ENCODE results near the gene SEC14L5. TPM values are rescaled to one million over a fixed set of nuclear protein-coding genes. Genes with fewer than 3 reads are reported as not detected.

Gene SEC14L5
- total and polyA plus RNA-seq, 2 experiments from 2014 or later = 2.6 to 5.9 TPM

DNA sequence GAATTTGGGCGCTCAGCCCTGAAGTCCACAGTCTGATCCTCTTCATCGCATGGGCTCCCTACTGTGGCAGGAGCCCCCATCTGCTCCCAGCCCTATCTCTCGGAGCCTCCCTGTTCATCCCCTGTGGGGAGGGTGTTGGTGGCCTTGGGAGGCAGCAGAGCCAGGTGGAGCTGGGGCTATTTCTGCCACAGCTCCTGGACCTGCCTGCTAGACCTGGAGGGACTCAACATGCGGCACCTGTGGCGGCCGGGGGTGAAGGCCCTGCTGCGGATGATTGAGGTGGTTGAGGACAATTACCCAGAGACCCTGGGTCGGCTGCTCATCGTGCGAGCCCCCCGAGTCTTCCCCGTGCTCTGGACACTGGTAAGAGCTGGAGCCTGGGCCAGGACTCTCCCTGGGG lies 45.1 kb downstream of the SEC14L5 start:
- Histone ChIP-seq H3K4me2 (no peak overlapping the region), H2AFZ (no peak overlapping the region), H3K36me3 (ENCODE audit: insufficient read depth) (no peaks in the 10 kb centered on the region), H3K27ac (ENCODE audit: low read depth) (no peak overlapping the region), H3K79me2 (replicated peaks; ENCODE audit: insufficient read depth) (no peaks in the 10 kb centered on the region), H4K20me1 (replicated peaks; ENCODE audit: insufficient read depth) (0 out of 2 replicates have a peak, but pooled peaks cover 3% of the 10 kb centered on the region), H3K4me1 (ENCODE audit: insufficient read depth) (no peaks in the 10 kb centered on the region), H3K4me3 (no peak overlapping the region), H3K27me3 (ENCODE audit: insufficient read depth) (no peaks in the 10 kb centered on the region), H3K9me2 (ENCODE audit: insufficient read depth) (no peaks in the 10 kb centered on the region), H3F3A (replicated peaks; ENCODE audit: low read depth) (no peaks in the 10 kb centered on the region)
- no peak for ATAC-seq
- Mint-ChIP-seq H3K36me3 (ENCODE audit: low read depth) (peaks cover 4% of the 10 kb centered on the region; the same call in 1 of the 3 replicates), H3K27me3 (ENCODE audit: insufficient read depth, low read depth, poor library complexity) (peaks cover 2% of the 10 kb centered on the region), H3K27ac (no peak overlapping the region), H3K9me3 (no peaks in the 10 kb centered on the region), H3K4me1 (no peaks in the 10 kb centered on the region), H3K4me3 (no peak overlapping the region)
- DNase-seq (ENCODE audit: low spot score) = no peak
- TF ChIP-seq STAT1 (IDR thresholded peaks at IDR 0.05; ENCODE audit: unreplicated experiment) (no peak), POLR2AphosphoS5 (IDR thresholded peaks at IDR 0.05; ENCODE audit: low read depth) (no peak), JUNB (IDR thresholded peaks at IDR 0.05; ENCODE audit: unreplicated experiment) (no peak), EZH2 (IDR thresholded peaks at IDR 0.05; ENCODE audit: low read depth, unreplicated experiment) (no peak), CREB1 (CRISPR knock-in tag; IDR thresholded peaks at IDR 0.05; ENCODE audit: low read depth) (no peak), ZNF331 (CRISPR knock-in tag; IDR thresholded peaks at IDR 0.05; ENCODE audit: low read depth) (no peak), ZNF114 (CRISPR knock-in tag; IDR thresholded peaks at IDR 0.05) (no peak), NANOG (IDR thresholded peaks at IDR 0.05; ENCODE audit: borderline replicate concordance) (no peak), EZH2phosphoT487 (IDR thresholded peaks at IDR 0.05; ENCODE audit: unreplicated experiment) (no peak)
- TF ChIP-seq, protein P1, sequence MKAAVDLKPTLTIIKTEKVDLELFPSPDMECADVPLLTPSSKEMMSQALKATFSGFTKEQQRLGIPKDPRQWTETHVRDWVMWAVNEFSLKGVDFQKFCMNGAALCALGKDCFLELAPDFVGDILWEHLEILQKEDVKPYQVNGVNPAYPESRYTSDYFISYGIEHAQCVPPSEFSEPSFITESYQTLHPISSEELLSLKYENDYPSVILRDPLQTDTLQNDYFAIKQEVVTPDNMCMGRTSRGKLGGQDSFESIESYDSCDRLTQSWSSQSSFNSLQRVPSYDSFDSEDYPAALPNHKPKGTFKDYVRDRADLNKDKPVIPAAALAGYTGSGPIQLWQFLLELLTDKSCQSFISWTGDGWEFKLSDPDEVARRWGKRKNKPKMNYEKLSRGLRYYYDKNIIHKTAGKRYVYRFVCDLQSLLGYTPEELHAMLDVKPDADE (IDR thresholded peaks at IDR 0.05) = no peak
- TF ChIP-seq, protein P2, sequence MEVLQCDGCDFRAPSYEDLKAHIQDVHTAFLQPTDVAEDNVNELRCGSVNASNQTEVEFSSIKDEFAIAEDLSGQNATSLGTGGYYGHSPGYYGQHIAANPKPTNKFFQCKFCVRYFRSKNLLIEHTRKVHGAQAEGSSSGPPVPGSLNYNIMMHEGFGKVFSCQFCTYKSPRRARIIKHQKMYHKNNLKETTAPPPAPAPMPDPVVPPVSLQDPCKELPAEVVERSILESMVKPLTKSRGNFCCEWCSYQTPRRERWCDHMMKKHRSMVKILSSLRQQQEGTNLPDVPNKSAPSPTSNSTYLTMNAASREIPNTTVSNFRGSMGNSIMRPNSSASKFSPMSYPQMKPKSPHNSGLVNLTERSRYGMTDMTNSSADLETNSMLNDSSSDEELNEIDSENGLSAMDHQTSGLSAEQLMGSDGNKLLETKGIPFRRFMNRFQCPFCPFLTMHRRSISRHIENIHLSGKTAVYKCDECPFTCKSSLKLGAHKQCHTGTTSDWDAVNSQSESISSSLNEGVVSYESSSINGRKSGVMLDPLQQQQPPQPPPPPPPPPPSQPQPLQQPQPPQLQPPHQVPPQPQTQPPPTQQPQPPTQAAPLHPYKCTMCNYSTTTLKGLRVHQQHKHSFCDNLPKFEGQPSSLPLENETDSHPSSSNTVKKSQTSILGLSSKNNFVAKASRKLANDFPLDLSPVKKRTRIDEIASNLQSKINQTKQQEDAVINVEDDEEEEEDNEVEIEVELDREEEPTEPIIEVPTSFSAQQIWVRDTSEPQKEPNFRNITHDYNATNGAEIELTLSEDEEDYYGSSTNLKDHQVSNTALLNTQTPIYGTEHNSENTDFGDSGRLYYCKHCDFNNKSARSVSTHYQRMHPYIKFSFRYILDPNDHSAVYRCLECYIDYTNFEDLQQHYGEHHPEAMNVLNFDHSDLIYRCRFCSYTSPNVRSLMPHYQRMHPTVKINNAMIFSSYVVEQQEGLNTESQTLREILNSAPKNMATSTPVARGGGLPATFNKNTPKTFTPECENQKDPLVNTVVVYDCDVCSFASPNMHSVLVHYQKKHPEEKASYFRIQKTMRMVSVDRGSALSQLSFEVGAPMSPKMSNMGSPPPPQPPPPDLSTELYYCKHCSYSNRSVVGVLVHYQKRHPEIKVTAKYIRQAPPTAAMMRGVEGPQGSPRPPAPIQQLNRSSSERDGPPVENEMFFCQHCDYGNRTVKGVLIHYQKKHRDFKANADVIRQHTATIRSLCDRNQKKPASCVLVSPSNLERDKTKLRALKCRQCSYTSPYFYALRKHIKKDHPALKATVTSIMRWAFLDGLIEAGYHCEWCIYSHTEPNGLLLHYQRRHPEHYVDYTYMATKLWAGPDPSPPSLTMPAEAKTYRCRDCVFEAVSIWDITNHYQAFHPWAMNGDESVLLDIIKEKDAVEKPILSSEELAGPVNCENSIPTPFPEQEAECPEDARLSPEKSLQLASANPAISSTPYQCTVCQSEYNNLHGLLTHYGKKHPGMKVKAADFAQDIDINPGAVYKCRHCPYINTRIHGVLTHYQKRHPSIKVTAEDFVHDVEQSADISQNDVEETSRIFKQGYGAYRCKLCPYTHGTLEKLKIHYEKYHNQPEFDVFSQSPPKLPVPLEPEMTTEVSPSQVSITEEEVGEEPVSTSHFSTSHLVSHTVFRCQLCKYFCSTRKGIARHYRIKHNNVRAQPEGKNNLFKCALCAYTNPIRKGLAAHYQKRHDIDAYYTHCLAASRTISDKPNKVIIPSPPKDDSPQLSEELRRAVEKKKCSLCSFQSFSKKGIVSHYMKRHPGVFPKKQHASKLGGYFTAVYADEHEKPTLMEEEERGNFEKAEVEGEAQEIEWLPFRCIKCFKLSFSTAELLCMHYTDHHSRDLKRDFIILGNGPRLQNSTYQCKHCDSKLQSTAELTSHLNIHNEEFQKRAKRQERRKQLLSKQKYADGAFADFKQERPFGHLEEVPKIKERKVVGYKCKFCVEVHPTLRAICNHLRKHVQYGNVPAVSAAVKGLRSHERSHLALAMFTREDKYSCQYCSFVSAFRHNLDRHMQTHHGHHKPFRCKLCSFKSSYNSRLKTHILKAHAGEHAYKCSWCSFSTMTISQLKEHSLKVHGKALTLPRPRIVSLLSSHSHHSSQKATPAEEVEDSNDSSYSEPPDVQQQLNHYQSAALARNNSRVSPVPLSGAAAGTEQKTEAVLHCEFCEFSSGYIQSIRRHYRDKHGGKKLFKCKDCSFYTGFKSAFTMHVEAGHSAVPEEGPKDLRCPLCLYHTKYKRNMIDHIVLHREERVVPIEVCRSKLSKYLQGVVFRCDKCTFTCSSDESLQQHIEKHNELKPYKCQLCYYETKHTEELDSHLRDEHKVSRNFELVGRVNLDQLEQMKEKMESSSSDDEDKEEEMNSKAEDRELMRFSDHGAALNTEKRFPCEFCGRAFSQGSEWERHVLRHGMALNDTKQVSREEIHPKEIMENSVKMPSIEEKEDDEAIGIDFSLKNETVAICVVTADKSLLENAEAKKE (CRISPR knock-in tag; IDR thresholded peaks at IDR 0.05) = no peak
- TF ChIP-seq, protein P3, sequence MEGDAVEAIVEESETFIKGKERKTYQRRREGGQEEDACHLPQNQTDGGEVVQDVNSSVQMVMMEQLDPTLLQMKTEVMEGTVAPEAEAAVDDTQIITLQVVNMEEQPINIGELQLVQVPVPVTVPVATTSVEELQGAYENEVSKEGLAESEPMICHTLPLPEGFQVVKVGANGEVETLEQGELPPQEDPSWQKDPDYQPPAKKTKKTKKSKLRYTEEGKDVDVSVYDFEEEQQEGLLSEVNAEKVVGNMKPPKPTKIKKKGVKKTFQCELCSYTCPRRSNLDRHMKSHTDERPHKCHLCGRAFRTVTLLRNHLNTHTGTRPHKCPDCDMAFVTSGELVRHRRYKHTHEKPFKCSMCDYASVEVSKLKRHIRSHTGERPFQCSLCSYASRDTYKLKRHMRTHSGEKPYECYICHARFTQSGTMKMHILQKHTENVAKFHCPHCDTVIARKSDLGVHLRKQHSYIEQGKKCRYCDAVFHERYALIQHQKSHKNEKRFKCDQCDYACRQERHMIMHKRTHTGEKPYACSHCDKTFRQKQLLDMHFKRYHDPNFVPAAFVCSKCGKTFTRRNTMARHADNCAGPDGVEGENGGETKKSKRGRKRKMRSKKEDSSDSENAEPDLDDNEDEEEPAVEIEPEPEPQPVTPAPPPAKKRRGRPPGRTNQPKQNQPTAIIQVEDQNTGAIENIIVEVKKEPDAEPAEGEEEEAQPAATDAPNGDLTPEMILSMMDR (conservative IDR thresholded peaks at IDR 0.05; ENCODE audit: low read depth in 2 of 2) = no peak
- TF ChIP-seq, protein P4, sequence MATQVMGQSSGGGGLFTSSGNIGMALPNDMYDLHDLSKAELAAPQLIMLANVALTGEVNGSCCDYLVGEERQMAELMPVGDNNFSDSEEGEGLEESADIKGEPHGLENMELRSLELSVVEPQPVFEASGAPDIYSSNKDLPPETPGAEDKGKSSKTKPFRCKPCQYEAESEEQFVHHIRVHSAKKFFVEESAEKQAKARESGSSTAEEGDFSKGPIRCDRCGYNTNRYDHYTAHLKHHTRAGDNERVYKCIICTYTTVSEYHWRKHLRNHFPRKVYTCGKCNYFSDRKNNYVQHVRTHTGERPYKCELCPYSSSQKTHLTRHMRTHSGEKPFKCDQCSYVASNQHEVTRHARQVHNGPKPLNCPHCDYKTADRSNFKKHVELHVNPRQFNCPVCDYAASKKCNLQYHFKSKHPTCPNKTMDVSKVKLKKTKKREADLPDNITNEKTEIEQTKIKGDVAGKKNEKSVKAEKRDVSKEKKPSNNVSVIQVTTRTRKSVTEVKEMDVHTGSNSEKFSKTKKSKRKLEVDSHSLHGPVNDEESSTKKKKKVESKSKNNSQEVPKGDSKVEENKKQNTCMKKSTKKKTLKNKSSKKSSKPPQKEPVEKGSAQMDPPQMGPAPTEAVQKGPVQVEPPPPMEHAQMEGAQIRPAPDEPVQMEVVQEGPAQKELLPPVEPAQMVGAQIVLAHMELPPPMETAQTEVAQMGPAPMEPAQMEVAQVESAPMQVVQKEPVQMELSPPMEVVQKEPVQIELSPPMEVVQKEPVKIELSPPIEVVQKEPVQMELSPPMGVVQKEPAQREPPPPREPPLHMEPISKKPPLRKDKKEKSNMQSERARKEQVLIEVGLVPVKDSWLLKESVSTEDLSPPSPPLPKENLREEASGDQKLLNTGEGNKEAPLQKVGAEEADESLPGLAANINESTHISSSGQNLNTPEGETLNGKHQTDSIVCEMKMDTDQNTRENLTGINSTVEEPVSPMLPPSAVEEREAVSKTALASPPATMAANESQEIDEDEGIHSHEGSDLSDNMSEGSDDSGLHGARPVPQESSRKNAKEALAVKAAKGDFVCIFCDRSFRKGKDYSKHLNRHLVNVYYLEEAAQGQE (IDR thresholded peaks at IDR 0.05; ENCODE audit: unreplicated experiment) = no peak
